ENCODE measurements around the gene CRIM1. TPM values are rescaled to one million over a fixed set of nuclear protein-coding genes. Genes with fewer than 3 reads are reported as not detected.

CRIM1 gene
- total and polyA plus RNA-seq, 12 donors, result 7.6 to 66.3 (median 24.3) TPM

GRCh38 chr2:36356990-36357846 is 1.6 kb downstream of the CRIM1 start:
- Histone ChIP-seq H3K4me3 (peak overlapping the region; percentile 7 to 83 (median 43)), H3K9me3 (replicated peaks in 1 of 3) (no peaks in the 10 kb centered on the region), H3K36me3 (replicated peaks in 1 of 2) (no peaks in the 10 kb centered on the region), H3K27ac (peak overlapping the region in 4 of 5 donors; percentile 28 to 94 (median 84)), H3K4me1 (replicated peaks in 1 of 2) (peaks cover 3 to 23% of the 10 kb centered on the region in 2 donors), H3K27me3 (no peaks in the 10 kb centered on the region)
- 0% methylated on average over 33 to 53 of the region's 53 CpGs for WGBS, 4 donors
- TF ChIP-seq CTCF (IDR thresholded peaks at IDR 0.05), result peak in 1 of 6 experiments; percentile 19
- TF ChIP-seq POLR2A (IDR thresholded peaks at IDR 0.05), result peak in 1 of 2 donors; percentile 9
- peak; percentile 30 to 65 (median 42) for DNase-seq
- intact Hi-C loops (cut with DNase I), result loop anchor here (5.0 to 10.0 kb wide), 3 partner anchors 98 to 150 kb away; no protein-coding TSS in a partner anchor

- peaks cover 3 to 16% of the 10 kb centered on the region in 2 donors for H3K4me1 ChIP-seq (replicated peaks in 1 of 2)
- TF ChIP-seq CTCF (IDR thresholded peaks at IDR 0.05) (peak in 5 of 6 experiments; percentile 11 to 42 (median 35)), POLR2A (IDR thresholded peaks at IDR 0.05) (no peak)
- 26 to 39% (median 34%) methylated on average over 9 of the region's 9 CpGs for WGBS, 4 donors
- no peaks in the 10 kb centered on the region for H3K36me3 ChIP-seq (replicated peaks in 1 of 2)
- peak overlapping the region in 4 of 5 donors; percentile 28 to 94 (median 84) for H3K27ac ChIP-seq
- no peak for DNase-seq
- intact Hi-C loops (cut with DNase I), result loop anchor here (5.0 to 10.0 kb wide), 3 partner anchors 97 to 149 kb away; no protein-coding TSS in a partner anchor
- H3K4me3 ChIP-seq, result peak overlapping the region in 2 of 4 donors; percentile 77 to 83
- no peaks in the 10 kb centered on the region for H3K27me3 ChIP-seq
- no peaks in the 10 kb centered on the region for H3K9me3 ChIP-seq (replicated peaks in 1 of 3)
Measured at GRCh38 chr2:36357847-36358659, 2.5 kb downstream of the CRIM1 start.

GRCh38 chr2:36359067-36359466 is 3.5 kb downstream of the CRIM1 start:
- Histone ChIP-seq H3K4me1 (replicated peaks in 1 of 2) (peaks cover 3 to 10% of the 10 kb centered on the region in 2 donors), H3K36me3 (replicated peaks in 1 of 2) (no peaks in the 10 kb centered on the region), H3K27ac (no peak overlapping the region), H3K9me3 (replicated peaks in 1 of 3) (no peaks in the 10 kb centered on the region), H3K27me3 (no peaks in the 10 kb centered on the region), H3K4me3 (no peak overlapping the region)
- WGBS, 4 donors, result 44 to 51% (median 47%) methylated on average over 5 of the region's 5 CpGs
- TF ChIP-seq POLR2A (IDR thresholded peaks at IDR 0.05), result no peak
- TF ChIP-seq CTCF (IDR thresholded peaks at IDR 0.05), result peak in 4 of 6 experiments; percentile 20 to 47 (median 37)
- DNase-seq, result no peak
- intact Hi-C loops (cut with DNase I), result loop anchor here (5.0 to 10.0 kb wide), 3 partner anchors 96 to 148 kb away; no protein-coding TSS in a partner anchor

- Histone ChIP-seq H3K9me3 (replicated peaks in 1 of 3) (no peaks in the 10 kb centered on the region), H3K27me3 (no peaks in the 10 kb centered on the region), H3K4me1 (replicated peaks in 1 of 2) (peaks cover 3 to 6% of the 10 kb centered on the region in 2 donors), H3K27ac (no peak overlapping the region), H3K4me3 (no peak overlapping the region), H3K36me3 (replicated peaks in 1 of 2) (no peaks in the 10 kb centered on the region)
- DNase-seq, result no peak
- TF ChIP-seq CTCF (IDR thresholded peaks at IDR 0.05) (no peak), POLR2A (IDR thresholded peaks at IDR 0.05) (no peak)
- intact Hi-C loops (cut with DNase I), result no loop called here
- 75 to 91% (median 89%) methylated on average over 4 of the region's 4 CpGs for WGBS, 4 donors
Measured at GRCh38 chr2:36360063-36360462, 4.5 kb downstream of the CRIM1 start.
